Right atrium auricular region (tissue), 2 donors: ENCODE data around the gene GPR25. TPM values are rescaled to one million over a fixed set of nuclear protein-coding genes. Genes with fewer than 3 reads are reported as not detected.

Source experiments
- DNase-seq: peaks from one replicate; pipeline ENCODE4 v3.0.0-alpha.2; 2019; ENCODE audit warnings: low spot score
- H3K27ac ChIP-seq, 2 donors: fragments of 200-600 bp; sonication (generic); 1 replicate in 1 of 2; 2 replicates in 1 of 2; pipeline ENCODE4 v1.5.1; 2016 to 2019
- H3K27me3 ChIP-seq, 2 donors: fragments of 200-600 bp; sonication (generic); one replicate each; pipeline versions ENCODE4 v1.5.1 to v1.6.0; 2017 to 2019
- H3K36me3 ChIP-seq: fragments of 200-600 bp; sonication (generic); one replicate; pipeline ENCODE4 v1.5.1; 2016
- H3K4me1 ChIP-seq, 2 donors: fragments of 200-600 bp; sonication (generic); one replicate each; pipeline versions ENCODE4 v1.5.1 to v1.6.0; 2017 to 2019
- H3K4me3 ChIP-seq, 2 donors: fragments of 200-600 bp; sonication (generic); 1 replicate in 1 of 2; 2 replicates in 1 of 2; pipeline ENCODE4 v1.5.1; 2017 to 2019; ENCODE audit warnings: mild to moderate bottlenecking in 1 of 2, moderate library complexity in 1 of 2
- H3K9me3 ChIP-seq, 2 donors: fragments of 200-600 bp; sonication (generic); one replicate each; pipeline ENCODE4 v1.5.1; 2019
- total RNA-seq, 2 donors: library from RNA; depleted of rRNA; stranded (reverse); fragments of >200 nt; gene quantifications; one replicate each; pipeline ENCODE4 v1.1.0, GENCODE V29; 2016
- TF ChIP-seq, protein P1 (sequence below), 2 donors: fragments of 200-600 bp; sonication (generic); IDR thresholded peaks; one replicate each; pipeline ENCODE4 v1.5.1; 2019; ENCODE audit warnings: antibody characterized with exemption in 2 of 2

The GPR25 gene
- total RNA-seq, 2 donors from 2014 or later, result not detected

DNA sequence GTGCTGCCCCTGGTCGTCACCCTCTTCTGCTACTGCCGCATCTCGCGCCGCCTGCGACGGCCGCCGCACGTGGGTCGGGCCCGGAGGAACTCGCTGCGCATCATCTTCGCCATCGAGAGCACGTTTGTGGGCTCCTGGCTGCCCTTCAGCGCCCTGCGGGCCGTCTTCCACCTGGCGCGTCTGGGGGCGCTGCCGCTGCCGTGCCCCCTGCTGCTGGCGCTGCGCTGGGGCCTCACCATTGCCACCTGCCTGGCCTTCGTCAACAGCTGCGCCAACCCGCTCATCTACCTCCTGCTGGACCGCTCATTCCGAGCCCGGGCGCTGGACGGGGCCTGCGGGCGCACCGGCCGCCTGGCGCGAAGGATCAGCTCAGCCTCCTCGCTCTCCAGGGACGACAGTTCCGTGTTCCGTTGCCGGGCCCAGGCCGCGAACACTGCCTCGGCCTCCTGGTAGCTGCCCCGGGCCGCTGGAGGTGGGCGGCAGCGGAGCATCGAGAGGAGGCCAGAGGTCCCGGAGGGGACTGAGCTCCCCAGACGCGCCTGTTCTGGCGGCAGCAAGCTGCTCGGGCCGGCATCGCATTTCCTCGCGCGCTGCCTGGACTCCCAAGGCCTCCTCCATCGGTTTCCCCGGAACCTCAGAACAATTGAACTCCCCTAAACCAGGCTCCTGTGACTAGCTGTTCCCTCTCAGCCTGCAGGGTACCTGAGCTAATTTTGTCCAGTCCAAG lies 1.1 kb downstream of the GPR25 start:
- H3K27me3 ChIP-seq, result peaks cover 12 to 24% of the 10 kb centered on the region in 2 donors
- TF ChIP-seq, protein P1, sequence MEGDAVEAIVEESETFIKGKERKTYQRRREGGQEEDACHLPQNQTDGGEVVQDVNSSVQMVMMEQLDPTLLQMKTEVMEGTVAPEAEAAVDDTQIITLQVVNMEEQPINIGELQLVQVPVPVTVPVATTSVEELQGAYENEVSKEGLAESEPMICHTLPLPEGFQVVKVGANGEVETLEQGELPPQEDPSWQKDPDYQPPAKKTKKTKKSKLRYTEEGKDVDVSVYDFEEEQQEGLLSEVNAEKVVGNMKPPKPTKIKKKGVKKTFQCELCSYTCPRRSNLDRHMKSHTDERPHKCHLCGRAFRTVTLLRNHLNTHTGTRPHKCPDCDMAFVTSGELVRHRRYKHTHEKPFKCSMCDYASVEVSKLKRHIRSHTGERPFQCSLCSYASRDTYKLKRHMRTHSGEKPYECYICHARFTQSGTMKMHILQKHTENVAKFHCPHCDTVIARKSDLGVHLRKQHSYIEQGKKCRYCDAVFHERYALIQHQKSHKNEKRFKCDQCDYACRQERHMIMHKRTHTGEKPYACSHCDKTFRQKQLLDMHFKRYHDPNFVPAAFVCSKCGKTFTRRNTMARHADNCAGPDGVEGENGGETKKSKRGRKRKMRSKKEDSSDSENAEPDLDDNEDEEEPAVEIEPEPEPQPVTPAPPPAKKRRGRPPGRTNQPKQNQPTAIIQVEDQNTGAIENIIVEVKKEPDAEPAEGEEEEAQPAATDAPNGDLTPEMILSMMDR (IDR thresholded peaks at IDR 0.05), result no peak
- no peaks in the 10 kb centered on the region for H3K36me3 ChIP-seq
- peak overlapping the region in 1 of 2 donors; percentile 42 for H3K4me3 ChIP-seq
- H3K9me3 ChIP-seq, result no peaks in the 10 kb centered on the region
- no peak overlapping the region for H3K27ac ChIP-seq
- peaks cover 0 to 13% of the 10 kb centered on the region in 2 donors for H3K4me1 ChIP-seq
- DNase-seq, result peak; percentile 30

DNA sequence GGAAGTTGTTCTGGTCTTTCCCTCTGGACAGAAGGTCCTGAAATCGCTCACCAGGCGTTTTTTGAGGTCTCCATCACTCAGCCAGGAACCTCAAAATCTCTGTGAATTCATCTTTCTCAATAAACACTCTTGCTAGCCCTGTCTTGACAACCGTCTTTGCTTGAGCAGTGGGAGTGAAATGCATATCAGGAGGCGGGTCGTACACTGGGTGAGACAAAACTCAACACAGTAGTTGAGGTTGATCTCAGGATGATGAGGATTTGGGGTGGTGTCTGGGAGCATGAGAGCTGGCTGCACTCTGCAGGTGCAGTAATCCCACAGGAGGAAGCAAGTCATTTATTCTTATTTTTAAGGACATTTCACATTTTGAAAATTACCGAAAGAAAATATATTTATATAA lies 1.9 kb downstream of the GPR25 start:
- Histone ChIP-seq H3K27me3 (peaks cover 12 to 24% of the 10 kb centered on the region in 2 donors), H3K4me3 (no peak overlapping the region), H3K27ac (no peak overlapping the region), H3K9me3 (no peaks in the 10 kb centered on the region), H3K4me1 (peaks cover 0 to 13% of the 10 kb centered on the region in 2 donors), H3K36me3 (no peaks in the 10 kb centered on the region)
- DNase-seq, result peak; percentile 32
- TF ChIP-seq, protein P1 (IDR thresholded peaks at IDR 0.05), result no peak

GRCh38 chr1:200875416-200875815 lies 2.6 kb downstream of the GPR25 start:
- H3K27me3 ChIP-seq, result peaks cover 12 to 24% of the 10 kb centered on the region in 2 donors
- no peaks in the 10 kb centered on the region for H3K36me3 ChIP-seq
- H3K9me3 ChIP-seq, result no peaks in the 10 kb centered on the region
- no peak overlapping the region for H3K27ac ChIP-seq
- no peak overlapping the region for H3K4me3 ChIP-seq
- TF ChIP-seq, protein P1 (IDR thresholded peaks at IDR 0.05), result no peak
- peaks cover 0 to 13% of the 10 kb centered on the region in 2 donors for H3K4me1 ChIP-seq
- peak; percentile 54 for DNase-seq

DNA sequence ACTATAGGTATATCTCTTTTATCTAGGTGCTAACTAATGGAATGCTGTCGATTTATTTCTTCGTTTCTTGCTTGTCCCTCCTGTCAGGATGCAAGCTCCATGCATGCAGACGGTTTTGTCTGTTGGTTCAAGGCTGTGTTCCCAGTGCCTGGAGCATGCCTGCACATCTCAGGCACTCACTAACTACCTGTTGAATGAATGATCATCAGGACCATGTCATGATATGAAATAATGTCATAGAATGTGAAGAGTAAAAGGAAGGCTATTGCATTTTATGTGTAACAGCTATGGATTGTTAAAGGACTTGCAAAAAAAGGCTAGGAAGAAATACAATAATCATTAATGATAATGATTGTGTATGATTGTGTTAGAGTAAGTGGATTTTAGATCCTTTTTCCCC lies 4.2 kb downstream of the GPR25 start:
- no peak overlapping the region for H3K27ac ChIP-seq
- H3K27me3 ChIP-seq, result peaks cover 12 to 22% of the 10 kb centered on the region in 2 donors
- H3K4me3 ChIP-seq, result no peak overlapping the region

GRCh38 chr1:200877839-200878551 lies 5.2 kb downstream of the GPR25 start:
- Histone ChIP-seq H3K4me3 (no peak overlapping the region), H3K36me3 (no peaks in the 10 kb centered on the region), H3K27me3 (peaks cover 8 to 13% of the 10 kb centered on the region in 2 donors), H3K27ac (no peak overlapping the region), H3K9me3 (no peaks in the 10 kb centered on the region), H3K4me1 (peaks cover 0 to 10% of the 10 kb centered on the region in 2 donors)
- peak; percentile 40 for DNase-seq
- TF ChIP-seq, protein P1 (IDR thresholded peaks at IDR 0.05), result no peak

More for the DNA sequence above, 4.2 kb downstream of the GPR25 start:
- H3K9me3 ChIP-seq, result no peaks in the 10 kb centered on the region
- no peaks in the 10 kb centered on the region for H3K36me3 ChIP-seq
- TF ChIP-seq, protein P1 (IDR thresholded peaks at IDR 0.05), result no peak
- H3K4me1 ChIP-seq, result peaks cover 0 to 13% of the 10 kb centered on the region in 2 donors
- DNase-seq, result no peak
